ENCODE measurements around the gene SRM.
A peak's percentile ranks its signal among the peaks of the same experiment; 100 is the strongest.

DNA sequence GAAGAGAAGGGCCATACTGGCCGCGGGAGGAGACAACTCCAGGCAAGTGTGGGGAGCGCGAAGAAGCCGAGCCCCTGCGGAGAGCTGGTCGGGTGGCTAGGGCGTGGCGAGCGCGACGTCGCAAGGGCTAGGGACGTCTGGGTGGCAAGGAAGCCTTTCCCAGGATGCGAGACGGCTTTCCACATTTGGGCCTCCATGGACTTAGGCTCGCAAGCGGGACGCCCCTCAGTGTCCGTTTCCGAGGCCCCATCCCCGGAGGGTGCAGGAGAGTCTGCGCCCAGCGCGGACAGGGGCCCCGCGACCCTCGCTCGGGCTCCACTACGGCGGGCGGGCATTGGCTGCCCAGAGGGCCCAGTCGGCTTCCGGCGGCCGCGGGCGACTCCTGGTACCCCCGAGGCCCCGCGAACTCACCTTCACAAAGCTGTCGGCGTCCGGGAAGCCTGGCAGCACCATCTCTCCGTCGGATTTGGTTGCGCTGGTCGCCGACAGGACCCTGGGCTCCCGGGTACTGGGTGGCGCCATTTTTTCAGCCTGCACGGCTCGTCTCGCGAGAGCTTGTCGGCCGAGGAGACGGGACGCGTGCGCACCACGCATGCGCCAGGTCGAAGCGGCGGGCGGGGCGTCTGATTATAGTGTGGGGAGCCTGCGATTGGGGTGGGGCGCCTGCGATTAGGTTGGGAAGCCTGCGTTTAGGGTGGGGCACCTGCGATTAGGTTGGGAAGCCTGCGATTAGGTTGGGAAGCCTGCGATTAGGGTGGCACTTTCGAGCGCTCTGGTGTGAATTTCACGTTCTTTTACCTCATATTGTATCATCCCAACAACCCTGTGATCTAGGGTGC lies 39.7 kb upstream of the SRM start, which contains the start of gene EXOSC10:
- TF ChIP-seq EZH2 (IDR thresholded peaks at IDR 0.05; ENCODE audit: borderline replicate concordance, insufficient read depth, low read length, poor library complexity, severe bottlenecking) (no peak), CTCF (IDR thresholded peaks at IDR 0.05; ENCODE audit: poor library complexity, severe bottlenecking) (no peak), SMC3 (conservative IDR thresholded peaks at IDR 0.05; ENCODE audit: poor library complexity) (peak; percentile 17)

All from neural cell (in vitro differentiated cells).